Fibroblast of pulmonary artery (primary cell): Measurements from ENCODE around the gene ANKRD34B.

ENCODE experiments used
- DNase-seq: peaks from one replicate; pipeline ENCODE4 v3.0.0-alpha.2; 2010; ENCODE audit warnings: low read depth
- H3K4me3 ChIP-seq: replicated peaks from 2 replicates; pipeline ENCODE4 v1.5.1; 2011; ENCODE audit warnings: low read depth, mild to moderate bottlenecking, control low read depth, low read length, moderate library complexity
- CTCF ChIP-seq: IDR thresholded peaks from 2 replicates; pipeline ENCODE4 v1.5.1; 2011; ENCODE audit warnings: mild to moderate bottlenecking, control low read depth, low read length, inconsistent platforms; ENCODE audit errors: missing control alignments

ANKRD34B gene

GRCh38 chr5:80569961-80570786 is at the start of gene ANKRD34B:
Gene ANKRD34B (minus strand): TSS chr5:80570280. CDS start chr5:80560019, 10,261 bp downstream.
- peak within 1 kb of the TSS; percentile 21 for H3K4me3 ChIP-seq
- peak; percentile 4 for DNase-seq
- no peak for TF ChIP-seq CTCF

- H3K4me3 ChIP-seq: no peak overlapping the region
- no peak for DNase-seq
- no peak for TF ChIP-seq CTCF
Measured at GRCh38 chr5:80619086-80619485, 49.0 kb upstream of the ANKRD34B start.

GRCh38 chr5:80618438-80618837 is 48.4 kb upstream of the ANKRD34B start:
- TF ChIP-seq CTCF: no peak
- no peak overlapping the region for H3K4me3 ChIP-seq
- DNase-seq: no peak

GRCh38 chr5:80615266-80615914 is 45.3 kb upstream of the ANKRD34B start:
- H3K4me3 ChIP-seq: no peak overlapping the region
- TF ChIP-seq CTCF: no peak
- DNase-seq: no peak

GRCh38 chr5:80609692-80610091 is 39.6 kb upstream of the ANKRD34B start:
- DNase-seq: no peak
- TF ChIP-seq CTCF: no peak
- H3K4me3 ChIP-seq: no peak overlapping the region

GRCh38 chr5:80608731-80609130 is 38.7 kb upstream of the ANKRD34B start:
- no peak overlapping the region for H3K4me3 ChIP-seq
- TF ChIP-seq CTCF: no peak
- DNase-seq: no peak
